GF-D8 (cell line): ENCODE data around the gene RPTOR.

Source experiments
- DNase-seq: peaks from one replicate; lab custom pipeline; 2025; lab: John Stamatoyannopoulos, UW

Gene RPTOR

GRCh38 chr17:80817321-80817845 is 272.7 kb downstream of the RPTOR start:
- DNase-seq = no peak

GRCh38 chr17:80817861-80818260 is 273.2 kb downstream of the RPTOR start:
- no peak for DNase-seq

- DNase-seq = no peak
Observed at GRCh38 chr17:80818871-80819270, 274.2 kb downstream of the RPTOR start.

GRCh38 chr17:80819422-80820164 is 275.0 kb downstream of the RPTOR start:
- DNase-seq = peak; percentile 72

GRCh38 chr17:80820331-80820730 is 275.7 kb downstream of the RPTOR start:
- DNase-seq = no peak

GRCh38 chr17:80821546-80821945 is 276.9 kb downstream of the RPTOR start:
- DNase-seq = no peak

GRCh38 chr17:80822021-80822699 is 277.5 kb downstream of the RPTOR start:
- no peak for DNase-seq

- DNase-seq = peak; percentile 96
Observed at GRCh38 chr17:80822700-80823410, 278.2 kb downstream of the RPTOR start.

GRCh38 chr17:80824549-80825470 is 280.2 kb downstream of the RPTOR start:
- DNase-seq = peak; percentile 48

GRCh38 chr17:80825471-80826345 is 281.1 kb downstream of the RPTOR start:
- DNase-seq = no peak

GRCh38 chr17:80826346-80826954 is 281.8 kb downstream of the RPTOR start:
- DNase-seq = no peak

GRCh38 chr17:80826955-80827645 is 282.5 kb downstream of the RPTOR start:
- DNase-seq = no peak

GRCh38 chr17:80827646-80828643 is 283.3 kb downstream of the RPTOR start:
- no peak for DNase-seq

GRCh38 chr17:80829166-80829813 is 284.7 kb downstream of the RPTOR start:
- DNase-seq = no peak

GRCh38 chr17:80830020-80830780 is 285.6 kb downstream of the RPTOR start:
- no peak for DNase-seq

GRCh38 chr17:80831491-80831890 is 286.9 kb downstream of the RPTOR start:
- no peak for DNase-seq

GRCh38 chr17:80832266-80832676 is 287.6 kb downstream of the RPTOR start:
- DNase-seq = no peak
